Natural killer cell treated with Interleukin-12 subunit alpha and Interleukin-12 subunit beta and Interleukin-15 and Interleukin-18, amount 100 ng/mL, for 72 hours (primary cell): ENCODE results near the gene XPO4. TPM values are rescaled to one million over a fixed set of nuclear protein-coding genes. Genes with fewer than 3 reads are reported as not detected.
A peak's percentile ranks its signal among the peaks of the same experiment; 100 is the strongest.
"Not testable (repeated sequence)": the region's sequence is repeated elsewhere in the genome, so short reads cannot be mapped to it uniquely, and the experiment has no call there.

Experiments used
- ATAC-seq, 2 donors: fragments of 150-1000 bp; cut with Tn5 transposase in 1 of 2; sonication (Bioruptor Pico), chemical (Tn5 transposase) in 1 of 2; 2 replicates each; pipeline ENCODE4 v1.10.0; 2021
- DNase-seq: peaks from one replicate; pipeline ENCODE4 v3.0.0; 2022; ENCODE audit warnings: low spot score
- H3K27ac Mint-ChIP-seq, 2 donors: 1 replicate in 1 of 2; 2 replicates in 1 of 2; pipeline ENCODE4 v1.8.0; 2022; ENCODE audit warnings: mixed read lengths in 2 of 2, mild to moderate bottlenecking in 1 of 2, moderate library complexity in 1 of 2
- H3K27me3 Mint-ChIP-seq, 2 donors: 1 replicate in 1 of 2; 2 replicates in 1 of 2; pipeline ENCODE4 v1.8.0; 2022; ENCODE audit warnings: mixed read lengths in 2 of 2
- H3K36me3 Mint-ChIP-seq: one replicate; pipeline ENCODE4 v1.8.0; 2022; ENCODE audit warnings: mixed read lengths
- H3K4me1 Mint-ChIP-seq, 2 donors: 1 replicate in 1 of 2; 2 replicates in 1 of 2; pipeline ENCODE4 v1.8.0; 2022; ENCODE audit warnings: low read depth in 2 of 2, mixed read lengths in 2 of 2, mild to moderate bottlenecking in 1 of 2
- H3K4me3 Mint-ChIP-seq: one replicate; pipeline ENCODE4 v1.8.0; 2022; ENCODE audit warnings: mixed read lengths
- H3K9me3 Mint-ChIP-seq: 2 replicates; pipeline ENCODE4 v1.8.0; 2022; ENCODE audit warnings: mixed read lengths
- total RNA-seq, 2 donors: library from RNA; stranded (reverse); gene quantifications; one replicate each; pipeline ENCODE4 v1.2.3, GENCODE V29; 2022

The XPO4 gene
- total RNA-seq = 10 to 100 TPM; 23.0 to 33.5 TPM

DNA sequence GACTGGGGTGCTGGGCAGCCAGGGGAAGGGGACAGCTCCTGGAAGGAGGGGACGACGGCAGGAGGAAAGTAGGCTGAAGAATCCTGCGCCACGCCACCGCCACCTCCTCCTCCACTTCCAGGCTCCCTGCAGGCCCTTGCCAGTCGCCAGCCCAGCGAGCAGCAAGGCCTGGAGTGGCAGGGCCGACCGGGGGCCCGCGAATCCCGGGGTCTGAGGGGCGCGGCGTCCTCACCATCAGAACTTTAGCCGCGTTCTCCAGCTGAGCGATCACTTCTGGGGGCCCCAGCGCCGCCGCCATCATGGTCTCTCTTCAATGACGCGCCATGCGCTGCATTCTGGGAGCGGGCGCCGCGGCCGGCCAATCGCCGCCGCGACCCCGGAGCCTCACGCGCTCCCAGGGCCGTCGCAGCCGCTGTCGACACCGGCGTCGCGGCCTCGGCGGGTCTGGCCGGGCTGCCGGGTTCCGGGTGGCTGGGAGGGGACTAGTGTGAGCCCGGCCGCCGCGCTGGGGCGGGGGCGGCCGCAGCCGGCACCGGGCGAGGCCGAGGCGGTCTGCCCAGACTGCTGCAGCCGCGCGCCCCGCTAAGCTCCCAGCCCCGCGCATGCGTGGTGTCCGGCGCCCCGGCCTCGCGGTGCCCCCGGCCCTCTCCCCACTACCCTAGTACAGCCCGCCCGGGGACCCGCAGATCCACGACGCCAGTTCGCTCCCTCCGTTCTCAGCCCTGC lies at the start of gene XPO4:
XPO4 (minus strand) TSS at position 309 of the 726 bp plus-strand sequence; CDS start at position 301, 8 bp downstream.
- peak; percentile 96 for ATAC-seq
- peaks cover 16 to 27% of the 10 kb centered on the region in 2 donors for H3K4me1 Mint-ChIP-seq

DNA sequence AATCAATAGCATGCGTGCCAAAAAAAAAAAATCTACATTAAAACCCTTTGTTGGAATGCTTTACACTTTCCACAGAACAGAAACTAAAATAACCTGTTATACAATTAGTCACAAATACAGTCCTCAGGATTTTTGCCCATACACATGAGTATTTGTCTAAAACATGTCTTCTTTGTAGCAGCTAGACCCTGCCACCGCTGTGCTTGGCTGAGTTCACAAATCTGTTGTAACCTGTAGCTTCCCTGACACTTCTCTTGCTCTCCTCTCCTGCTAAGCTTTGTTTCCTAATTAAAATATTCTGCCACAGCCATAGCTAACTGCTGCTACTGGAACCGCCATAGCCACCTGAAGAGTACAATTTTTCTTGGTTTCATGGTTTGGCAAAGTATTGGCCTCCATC lies 45.5 kb upstream of the XPO4 start:
- not testable (repeated sequence) for ATAC-seq, DNase-seq, H3K9me3 Mint-ChIP-seq, H3K4me3 Mint-ChIP-seq, H3K36me3 Mint-ChIP-seq, H3K27ac Mint-ChIP-seq, H3K4me1 Mint-ChIP-seq
- H3K27me3 Mint-ChIP-seq = peaks cover 38 to 46% of the 10 kb centered on the region in 2 donors

More for the DNA sequence above, at the start of gene XPO4:
- no peaks in the 10 kb centered on the region for H3K9me3 Mint-ChIP-seq
- H3K27me3 Mint-ChIP-seq = no peaks in the 10 kb centered on the region
- peak; percentile 81 for DNase-seq
- peak within 1 kb of the TSS; percentile 88 to 95 for H3K27ac Mint-ChIP-seq
- H3K36me3 Mint-ChIP-seq = peaks cover 5% of the 10 kb centered on the region
- peak within 1 kb of the TSS; percentile 92 for H3K4me3 Mint-ChIP-seq

DNA sequence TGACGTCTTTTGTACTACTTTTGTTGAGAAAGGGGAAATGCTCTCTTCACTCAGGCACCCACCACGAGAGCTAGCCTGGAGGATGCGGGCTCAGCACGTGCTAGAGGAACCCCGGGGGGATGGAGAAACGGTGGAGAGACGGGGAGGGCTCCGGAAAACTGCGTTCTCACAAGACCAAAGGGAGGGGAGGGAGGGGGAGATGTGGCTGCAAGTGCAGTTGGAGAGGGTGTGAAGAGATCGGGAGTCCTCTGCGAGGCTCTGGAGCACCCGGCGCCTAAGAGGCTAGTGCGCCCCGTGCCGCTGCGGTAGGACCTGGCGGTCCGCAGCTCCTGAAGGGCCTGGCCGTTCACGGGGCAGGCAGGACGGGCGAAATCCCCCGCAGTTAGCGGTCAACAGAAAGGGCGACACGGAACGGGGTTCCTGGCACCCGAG lies 43.4 kb upstream of the XPO4 start:
- no peaks in the 10 kb centered on the region for H3K9me3 Mint-ChIP-seq
- peak; percentile 28 to 59 for ATAC-seq
- peaks cover 6 to 7% of the 10 kb centered on the region in 2 donors for H3K4me1 Mint-ChIP-seq
- H3K27ac Mint-ChIP-seq = no peak overlapping the region
- DNase-seq = no peak
- H3K4me3 Mint-ChIP-seq = peak overlapping the region; percentile 49
- no peaks in the 10 kb centered on the region for H3K36me3 Mint-ChIP-seq
- H3K27me3 Mint-ChIP-seq = peaks cover 31 to 45% of the 10 kb centered on the region in 2 donors

DNA sequence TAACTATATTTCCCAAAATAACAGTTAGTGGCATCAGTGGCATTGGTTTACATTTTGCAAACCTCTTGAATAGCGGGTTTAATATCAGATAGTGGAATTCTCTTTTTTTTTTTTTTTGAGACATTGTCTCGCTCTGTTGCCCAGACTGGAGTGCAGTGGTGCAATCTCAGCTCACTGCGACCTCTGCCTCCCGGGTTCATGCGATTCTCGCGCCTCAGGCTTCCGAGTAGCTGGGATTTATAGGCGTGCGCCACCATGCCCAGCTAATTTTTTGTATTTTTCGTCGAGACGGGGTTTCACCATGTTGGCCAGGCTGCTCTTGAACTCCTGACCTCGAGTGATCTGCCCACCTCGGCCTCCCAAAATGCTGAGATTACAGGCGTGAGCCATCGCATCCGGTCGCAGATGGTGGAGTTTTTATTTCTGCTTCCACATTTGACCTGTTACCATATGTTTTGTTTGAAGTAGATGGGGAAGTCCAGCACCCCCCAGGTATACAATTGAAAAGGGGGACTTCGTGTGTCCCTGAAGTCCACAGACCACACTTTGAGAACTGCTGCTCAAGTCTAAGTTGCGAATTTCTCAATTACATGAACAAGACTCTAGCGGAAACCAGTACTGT lies 40.5 kb upstream of the XPO4 start:
- no peak overlapping the region for H3K4me3 Mint-ChIP-seq
- ATAC-seq = no peak
- peaks cover 30 to 58% of the 10 kb centered on the region in 2 donors for H3K27me3 Mint-ChIP-seq
- no peaks in the 10 kb centered on the region for H3K9me3 Mint-ChIP-seq
- no peak for DNase-seq
- H3K36me3 Mint-ChIP-seq = no peaks in the 10 kb centered on the region
- H3K27ac Mint-ChIP-seq = no peak overlapping the region
- H3K4me1 Mint-ChIP-seq = peaks cover 6 to 7% of the 10 kb centered on the region in 2 donors

DNA sequence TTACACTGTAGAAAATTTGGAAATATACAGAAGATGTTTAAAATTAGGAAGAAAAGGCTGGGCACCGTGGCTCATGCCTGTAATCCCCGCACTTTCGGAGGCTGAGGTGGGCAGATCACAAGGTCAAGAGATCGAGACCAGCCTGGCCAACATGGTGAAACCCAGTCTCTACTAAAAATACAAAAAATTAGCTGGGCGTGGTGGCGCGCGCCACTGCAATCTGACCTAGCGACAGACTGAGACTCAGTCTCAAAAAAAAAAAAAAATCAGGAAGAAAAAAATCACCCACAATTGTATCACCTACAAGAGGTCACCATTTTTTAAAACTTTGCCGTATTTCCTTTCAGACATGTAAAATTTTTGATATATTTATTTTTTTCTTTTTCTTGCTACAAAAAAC lies 38.0 kb upstream of the XPO4 start:
- peaks cover 21 to 42% of the 10 kb centered on the region in 2 donors for H3K27me3 Mint-ChIP-seq
- ATAC-seq = not testable (repeated sequence)

DNA sequence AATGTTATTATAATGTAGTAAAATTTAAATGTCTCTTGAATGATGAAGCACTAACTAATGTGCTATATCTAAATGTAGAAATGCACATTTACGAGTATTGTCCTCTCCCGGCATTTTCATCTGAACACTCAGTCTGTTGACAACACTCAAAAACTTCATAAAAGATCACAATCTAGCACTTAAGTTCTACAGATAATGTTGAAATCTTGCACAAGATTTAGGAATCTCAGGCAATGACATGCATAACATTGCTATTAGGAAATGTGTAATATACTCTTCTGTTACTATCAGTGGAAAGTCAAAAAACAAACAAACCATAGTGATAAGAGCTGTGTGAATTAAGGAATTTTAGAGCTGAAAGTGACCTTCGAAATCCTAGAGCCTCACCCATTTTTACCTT lies 37.5 kb upstream of the XPO4 start:
- no peak overlapping the region for H3K27ac Mint-ChIP-seq
- H3K9me3 Mint-ChIP-seq = no peaks in the 10 kb centered on the region
- no peak for DNase-seq
- H3K27me3 Mint-ChIP-seq = peaks cover 22 to 37% of the 10 kb centered on the region in 2 donors
- no peaks in the 10 kb centered on the region for H3K36me3 Mint-ChIP-seq
- no peak for ATAC-seq
- H3K4me3 Mint-ChIP-seq = no peak overlapping the region
- peaks cover 4 to 6% of the 10 kb centered on the region in 2 donors for H3K4me1 Mint-ChIP-seq

More for the DNA sequence above, 38.0 kb upstream of the XPO4 start:
- H3K4me1 Mint-ChIP-seq, H3K36me3 Mint-ChIP-seq, H3K4me3 Mint-ChIP-seq, H3K9me3 Mint-ChIP-seq, H3K27ac Mint-ChIP-seq, DNase-seq: not testable (repeated sequence)

DNA sequence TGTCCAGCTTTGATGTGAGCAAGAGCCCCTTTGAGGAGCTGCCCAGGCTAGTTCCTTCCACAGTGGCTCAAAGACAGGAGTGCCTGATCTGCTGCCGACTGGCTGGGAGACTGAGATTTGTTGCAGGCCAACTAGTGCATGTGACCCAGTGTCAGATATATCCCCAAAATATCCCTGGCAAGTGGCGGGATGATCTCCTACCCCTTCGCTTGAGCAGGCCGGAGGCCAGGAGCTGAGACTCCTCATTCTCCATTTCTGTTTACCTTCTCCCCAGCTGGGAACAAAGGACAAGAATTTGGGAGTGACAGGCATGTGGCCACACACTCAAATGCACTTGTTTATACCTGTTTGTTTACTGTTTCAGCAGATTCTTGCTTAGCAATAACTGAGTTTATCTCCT lies 37.1 kb upstream of the XPO4 start:
- ATAC-seq (no peak), DNase-seq (no peak)
- Mint-ChIP-seq H3K27ac (no peak overlapping the region), H3K9me3 (no peaks in the 10 kb centered on the region), H3K36me3 (no peaks in the 10 kb centered on the region), H3K27me3 (peaks cover 20 to 35% of the 10 kb centered on the region in 2 donors), H3K4me1 (peaks cover 4 to 6% of the 10 kb centered on the region in 2 donors), H3K4me3 (no peak overlapping the region)

DNA sequence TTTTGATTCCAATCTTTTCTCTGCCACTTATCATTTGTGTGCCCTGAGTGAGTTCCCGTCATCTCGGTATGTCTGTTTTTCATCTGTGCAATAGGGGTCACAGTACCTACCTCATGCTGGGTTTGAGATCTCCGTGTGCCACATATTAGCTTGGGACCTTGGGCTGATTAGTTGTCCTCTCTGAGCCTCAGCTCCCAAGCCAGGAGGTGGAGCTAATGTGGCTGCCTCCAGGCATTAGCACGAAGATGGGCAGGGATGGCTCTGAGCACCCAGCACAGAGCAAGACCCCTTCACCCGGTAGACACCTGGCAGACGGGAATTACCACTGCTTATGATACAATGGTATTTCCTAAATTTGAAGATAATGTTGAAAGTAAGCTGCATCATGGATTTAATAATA lies 35.8 kb upstream of the XPO4 start:
- Mint-ChIP-seq H3K27me3 (peaks cover 14 to 28% of the 10 kb centered on the region in 2 donors), H3K36me3 (no peaks in the 10 kb centered on the region), H3K4me3 (no peak overlapping the region), H3K4me1 (no peaks in the 10 kb centered on the region), H3K27ac (no peak overlapping the region), H3K9me3 (no peaks in the 10 kb centered on the region)
- DNase-seq (no peak), ATAC-seq (no peak)

DNA sequence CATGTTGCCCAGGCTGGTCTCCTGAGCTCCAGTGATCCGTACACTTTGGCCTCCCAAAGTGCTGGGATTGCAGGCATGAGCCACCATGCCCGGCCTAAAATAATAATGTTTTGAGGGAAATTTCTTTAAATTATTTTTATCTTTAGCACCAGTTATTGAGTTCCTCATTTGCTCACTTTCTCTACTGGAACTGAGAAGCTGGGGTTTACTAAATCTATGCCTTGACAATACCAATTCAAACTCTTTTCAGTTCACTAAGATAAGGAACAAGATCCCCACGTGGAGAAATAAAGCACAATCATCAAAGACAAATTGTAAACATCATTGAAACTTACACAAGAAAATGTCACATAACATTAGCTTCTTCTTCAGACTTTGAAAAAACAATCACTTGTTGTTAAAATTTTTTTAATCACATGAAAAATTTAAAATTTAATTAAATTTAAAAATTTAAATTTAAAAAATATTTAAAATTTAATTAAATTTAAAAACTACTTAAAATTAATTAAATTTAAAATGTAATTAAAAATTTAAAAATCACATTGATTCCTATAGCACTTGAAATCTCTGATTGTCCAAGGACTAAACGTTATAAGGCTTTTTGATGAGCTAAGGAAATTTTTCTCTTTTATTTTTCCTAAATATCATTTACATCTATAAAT lies 25.2 kb upstream of the XPO4 start:
- Mint-ChIP-seq H3K4me3 (no peak overlapping the region), H3K27ac (no peak overlapping the region), H3K4me1 (no peaks in the 10 kb centered on the region), H3K9me3 (no peaks in the 10 kb centered on the region), H3K27me3 (no peaks in the 10 kb centered on the region), H3K36me3 (no peaks in the 10 kb centered on the region)
- no peak for DNase-seq
- no peak for ATAC-seq

DNA sequence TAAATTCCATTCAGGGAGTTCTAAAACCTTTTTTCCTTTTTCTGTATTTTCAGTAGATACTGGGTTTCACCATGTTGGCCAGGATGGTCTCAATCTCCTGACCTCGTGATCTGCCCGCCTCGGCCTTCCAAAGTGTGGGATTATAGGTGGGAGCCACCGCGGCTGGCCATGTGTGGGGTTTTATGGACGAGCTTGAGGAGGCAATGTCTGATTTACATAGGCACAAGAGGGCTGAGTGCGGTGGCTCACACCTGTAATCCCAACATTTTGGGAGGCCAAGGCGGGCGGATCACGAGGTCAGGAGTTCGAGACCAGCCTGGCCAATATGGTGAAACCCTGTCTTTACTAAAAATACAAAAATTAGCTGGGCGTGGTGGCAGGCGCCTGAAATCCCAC lies 22.8 kb upstream of the XPO4 start:
- not testable (repeated sequence) for H3K27me3 Mint-ChIP-seq, H3K4me3 Mint-ChIP-seq, DNase-seq, H3K27ac Mint-ChIP-seq, ATAC-seq, H3K4me1 Mint-ChIP-seq, H3K9me3 Mint-ChIP-seq, H3K36me3 Mint-ChIP-seq

DNA sequence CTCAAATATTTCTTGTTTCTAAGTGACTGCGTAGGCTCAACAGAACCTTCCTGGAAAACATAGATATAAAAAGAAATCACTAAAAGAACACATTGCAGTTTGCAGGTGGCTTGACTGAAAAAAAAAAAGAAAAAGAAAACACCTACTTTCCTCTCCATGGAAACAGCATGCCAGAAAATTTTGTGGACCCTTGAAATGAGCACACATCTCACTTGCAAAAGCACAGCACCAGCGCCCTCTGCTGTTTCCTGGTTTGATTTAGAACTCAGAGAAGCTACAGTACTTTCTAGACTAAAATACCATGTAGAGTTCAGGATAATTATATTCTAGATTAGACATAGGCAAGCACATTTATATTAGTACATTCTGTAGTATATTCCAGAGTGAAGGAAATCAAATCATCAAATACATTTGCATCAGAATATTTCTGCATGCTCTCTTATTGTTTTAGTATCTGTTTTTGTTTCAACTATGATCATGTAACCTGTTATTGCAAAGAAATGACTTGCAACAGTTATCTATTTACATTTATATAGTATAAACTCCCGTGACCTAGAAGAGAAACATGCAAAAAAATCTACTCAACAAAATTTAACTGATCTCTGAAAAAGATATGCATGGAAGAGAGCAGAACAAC lies 22.3 kb upstream of the XPO4 start:
- DNase-seq (peak; percentile 77), ATAC-seq (no peak)
- Mint-ChIP-seq H3K27me3 (no peaks in the 10 kb centered on the region), H3K4me1 (no peaks in the 10 kb centered on the region), H3K4me3 (no peak overlapping the region), H3K27ac (no peak overlapping the region), H3K9me3 (no peaks in the 10 kb centered on the region), H3K36me3 (no peaks in the 10 kb centered on the region)

DNA sequence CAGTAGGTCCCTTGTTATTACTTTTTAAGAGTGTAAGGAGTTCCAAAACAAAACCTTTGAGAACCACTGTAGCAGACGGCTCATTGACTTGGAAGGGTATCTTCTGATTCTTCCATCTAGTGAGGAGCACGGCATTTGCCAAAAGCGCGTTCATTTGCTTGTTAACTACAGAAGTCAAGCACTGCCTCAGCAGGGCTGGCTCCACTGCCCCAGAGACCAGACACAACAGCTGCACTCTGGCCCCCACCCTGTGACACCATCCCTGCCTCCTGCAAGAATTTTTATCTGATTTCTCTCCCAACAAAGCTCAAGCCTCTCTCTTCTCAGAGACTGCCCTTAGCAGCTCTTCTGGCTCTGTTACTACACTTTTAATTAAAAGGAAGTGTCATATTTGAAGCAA lies 20.7 kb upstream of the XPO4 start:
- no peaks in the 10 kb centered on the region for H3K27me3 Mint-ChIP-seq
- H3K27ac Mint-ChIP-seq = no peak overlapping the region
- ATAC-seq (no peak), DNase-seq (no peak)
- H3K36me3 Mint-ChIP-seq = no peaks in the 10 kb centered on the region
- H3K4me1 Mint-ChIP-seq = no peaks in the 10 kb centered on the region
- no peak overlapping the region for H3K4me3 Mint-ChIP-seq
- no peaks in the 10 kb centered on the region for H3K9me3 Mint-ChIP-seq

DNA sequence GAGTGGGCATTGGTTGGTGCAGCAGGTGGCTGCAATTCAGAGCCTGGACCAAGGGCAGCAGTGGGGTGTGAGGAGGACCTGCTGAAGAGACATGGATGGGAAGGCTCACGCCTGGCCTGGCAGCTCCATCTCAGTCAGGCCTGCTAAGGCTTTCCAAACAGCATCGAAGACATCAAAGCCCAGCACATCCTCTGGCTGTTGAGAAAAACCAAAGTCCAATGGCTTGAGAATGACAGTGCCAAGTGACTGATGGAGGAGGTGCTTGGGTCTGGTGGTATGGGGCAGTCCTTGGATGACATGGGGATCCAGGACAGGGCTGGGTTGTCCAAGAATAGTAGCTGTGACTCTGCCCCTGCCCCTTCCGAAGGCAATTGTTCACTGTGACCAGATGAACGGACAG lies 19.0 kb upstream of the XPO4 start:
- DNase-seq = no peak
- Mint-ChIP-seq H3K27ac (no peak overlapping the region), H3K4me1 (no peaks in the 10 kb centered on the region), H3K4me3 (no peak overlapping the region), H3K9me3 (no peaks in the 10 kb centered on the region), H3K27me3 (peaks cover 0 to 3% of the 10 kb centered on the region in 2 donors), H3K36me3 (no peaks in the 10 kb centered on the region)
- ATAC-seq = peak in 1 of 2 donors; percentile 56

DNA sequence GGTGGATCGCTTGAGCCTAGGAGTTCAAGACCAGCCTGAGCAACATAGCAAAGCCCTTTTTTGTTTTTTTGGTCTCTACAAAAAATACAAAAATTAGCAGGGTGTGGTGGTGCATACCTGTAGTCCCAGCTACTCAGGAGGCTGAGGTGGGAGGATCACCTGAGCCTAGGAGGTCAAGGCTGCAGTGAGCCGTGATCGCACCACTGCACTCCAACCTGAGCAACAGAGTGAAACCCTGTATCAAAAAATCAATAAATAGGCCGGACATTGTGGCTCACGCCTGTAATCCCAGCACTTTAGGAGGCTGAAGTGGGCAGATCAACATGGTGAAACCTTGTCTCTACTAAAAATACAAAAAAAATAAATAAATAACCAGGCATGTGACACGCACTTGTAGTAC lies 13.1 kb upstream of the XPO4 start:
- not testable (repeated sequence) for H3K4me1 Mint-ChIP-seq, ATAC-seq, H3K27ac Mint-ChIP-seq, H3K36me3 Mint-ChIP-seq, H3K4me3 Mint-ChIP-seq, DNase-seq, H3K9me3 Mint-ChIP-seq
- peaks cover 13 to 27% of the 10 kb centered on the region in 2 donors for H3K27me3 Mint-ChIP-seq
